ENCODE results near the gene BDH1.
"Not testable (repeated sequence)": the region's sequence is repeated elsewhere in the genome, so short reads cannot be mapped to it uniquely, and the experiment has no call there.

The BDH1 gene

DNA sequence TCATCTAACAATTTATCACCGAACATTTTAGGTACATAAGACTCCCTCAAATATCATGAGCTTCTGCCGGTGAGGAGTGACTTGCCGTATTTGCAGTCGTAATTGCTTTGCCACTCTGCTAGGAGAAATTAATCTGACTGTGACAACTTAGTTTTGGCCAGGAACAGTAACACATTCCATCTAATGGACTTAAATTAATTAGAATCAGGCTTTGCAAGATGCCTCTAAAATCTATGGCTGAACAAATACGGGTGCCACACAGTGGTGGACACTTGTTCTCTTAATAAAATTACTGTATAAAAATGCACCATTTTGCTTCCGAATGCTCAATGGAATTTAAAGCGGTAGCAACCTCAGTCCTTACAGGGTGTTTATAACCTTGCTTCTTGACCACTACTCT lies 27.6 kb upstream of the BDH1 start:
- no peak for DNase-seq (ENCODE audit: low read depth, low spot score)
- H3K4me3 ChIP-seq (ENCODE audit: low read length) = no peak overlapping the region

GRCh38 chr3:197580253-197580691 lies 24.5 kb upstream of the BDH1 start:
- DNase-seq (ENCODE audit: low read depth, low spot score) = no peak
- H3K4me3 ChIP-seq (ENCODE audit: low read length) = no peak overlapping the region

DNA sequence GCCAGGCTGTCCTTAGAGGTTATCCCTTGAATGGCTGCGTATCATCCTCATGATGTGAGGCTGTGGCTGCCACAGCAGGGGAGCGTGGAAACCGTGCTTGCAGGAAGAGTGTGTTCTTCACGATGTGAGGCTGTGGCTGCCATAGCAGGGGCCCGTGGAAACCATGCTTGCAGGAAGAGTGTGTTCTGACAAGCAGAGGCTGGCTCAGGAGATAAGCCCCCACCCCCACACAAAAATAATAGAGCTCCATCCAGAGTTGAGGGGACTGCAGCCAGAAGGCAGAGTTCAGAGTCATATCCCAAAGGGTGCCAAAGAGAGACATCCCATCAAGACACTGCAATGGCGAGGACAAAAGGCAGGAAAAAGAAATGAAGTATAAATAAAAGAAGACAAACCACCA lies 22.6 kb upstream of the BDH1 start:
- no peak overlapping the region for H3K4me3 ChIP-seq (ENCODE audit: low read length)
- DNase-seq (ENCODE audit: low read depth, low spot score) = no peak

DNA sequence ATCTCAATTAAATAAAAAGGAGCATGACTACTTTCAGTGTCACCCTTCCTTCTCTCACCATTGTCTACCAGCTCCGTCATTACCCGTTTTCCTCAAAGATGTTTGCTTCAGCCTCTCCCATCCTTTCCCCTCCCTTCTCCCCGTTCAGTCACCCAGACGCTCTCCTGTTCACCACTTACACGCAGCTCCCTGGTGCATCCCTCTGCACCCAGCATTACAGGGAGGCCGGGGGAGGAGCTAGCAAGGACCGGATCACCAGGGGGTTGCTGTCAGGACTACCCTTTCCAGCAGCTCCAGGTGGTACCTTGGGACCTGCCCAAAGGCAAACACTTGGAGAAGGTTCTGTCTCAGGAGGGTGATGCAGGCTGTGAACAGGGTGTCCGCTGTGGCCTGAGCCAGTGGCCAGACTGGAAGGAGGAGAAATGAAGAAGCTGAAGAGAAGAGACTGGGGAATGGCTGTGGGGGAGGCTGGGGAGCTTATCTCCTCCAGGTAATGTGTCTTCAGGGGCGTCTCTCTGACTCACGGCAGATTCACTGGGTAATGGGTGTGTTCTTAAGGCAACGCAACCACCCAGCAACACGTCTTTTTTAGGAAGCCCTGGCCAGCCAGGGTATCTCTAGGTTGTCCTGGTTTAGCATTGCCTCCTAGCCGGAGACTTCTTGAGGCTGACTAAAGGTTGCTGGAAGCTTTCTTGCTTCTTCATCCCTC lies 21.8 kb upstream of the BDH1 start:
- DNase-seq (ENCODE audit: low read depth, low spot score) = no peak
- H3K4me3 ChIP-seq (ENCODE audit: low read length) = no peak overlapping the region

- no peak for DNase-seq (ENCODE audit: low read depth, low spot score)
Observed at GRCh38 chr3:197576838-197577237, 21.1 kb upstream of the BDH1 start.

GRCh38 chr3:197575362-197575761 lies 19.6 kb upstream of the BDH1 start:
- no peak for DNase-seq (ENCODE audit: low read depth, low spot score)
- no peak overlapping the region for H3K4me3 ChIP-seq (ENCODE audit: low read length)

More at GRCh38 chr3:197576838-197577237, 21.1 kb upstream of the BDH1 start:
- no peak overlapping the region for H3K4me3 ChIP-seq (ENCODE audit: low read length)

GRCh38 chr3:197574396-197574991 lies 18.7 kb upstream of the BDH1 start:
- H3K4me3 ChIP-seq (ENCODE audit: low read length); DNase-seq (ENCODE audit: low read depth, low spot score): not testable (repeated sequence)

GRCh38 chr3:197573048-197573767 lies 17.4 kb upstream of the BDH1 start:
- H3K4me3 ChIP-seq (ENCODE audit: low read length) = no peak overlapping the region
- DNase-seq (ENCODE audit: low read depth, low spot score) = no peak

DNA sequence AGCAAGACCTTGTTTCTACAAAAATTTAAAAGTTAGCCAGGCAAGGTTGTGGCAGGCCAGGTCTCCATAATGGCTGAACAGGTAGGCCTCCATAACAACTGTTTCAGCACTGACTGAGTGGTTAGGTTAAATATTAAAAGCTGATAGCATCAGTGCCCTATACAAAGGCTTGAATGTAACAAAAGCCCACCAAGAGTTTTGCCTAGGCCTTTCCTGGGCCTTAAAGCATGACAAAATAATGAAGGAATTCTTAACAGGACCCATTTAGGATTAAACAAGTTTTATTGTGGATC lies 16.1 kb upstream of the BDH1 start:
- H3K4me3 ChIP-seq (ENCODE audit: low read length); DNase-seq (ENCODE audit: low read depth, low spot score): not testable (repeated sequence)

DNA sequence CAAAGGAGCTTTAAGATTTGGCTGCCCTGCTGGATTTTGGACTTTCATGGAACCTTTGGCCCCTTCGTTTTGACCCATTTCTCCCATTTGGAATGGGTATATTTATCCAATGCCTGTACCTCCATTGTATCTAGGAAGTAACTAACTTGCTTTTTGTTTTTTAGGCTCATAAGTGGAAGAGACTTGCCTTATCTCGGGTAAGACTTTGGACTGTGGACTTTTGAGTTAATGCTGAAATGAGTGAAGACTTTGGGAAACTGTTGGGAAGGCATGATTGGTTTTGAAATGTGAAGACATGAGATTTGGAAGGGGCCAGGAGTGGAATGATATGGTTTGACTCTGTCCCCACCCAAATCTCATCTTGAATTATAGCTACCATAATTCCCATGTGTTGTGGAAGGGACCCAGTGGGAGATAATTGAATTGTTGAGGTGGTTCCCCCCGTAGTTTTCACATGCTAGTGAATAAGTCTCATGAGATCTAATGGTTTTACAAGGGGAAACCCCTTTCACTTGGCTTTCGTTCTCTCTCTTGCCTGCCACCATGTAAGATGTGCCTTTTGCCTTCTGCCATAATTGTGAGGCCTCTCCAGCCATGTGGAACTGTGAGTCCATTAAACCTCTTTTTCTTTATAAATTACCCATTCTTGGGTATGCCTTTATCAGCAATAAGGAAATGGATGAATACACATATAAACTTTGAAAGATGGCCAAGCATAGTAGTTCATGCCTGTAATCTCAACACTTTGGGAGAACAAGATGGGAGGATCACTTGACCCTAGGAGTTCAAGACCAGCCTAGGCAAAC lies 15.5 kb upstream of the BDH1 start:
- not testable (repeated sequence) for H3K4me3 ChIP-seq (ENCODE audit: low read length); DNase-seq (ENCODE audit: low read depth, low spot score)

DNA sequence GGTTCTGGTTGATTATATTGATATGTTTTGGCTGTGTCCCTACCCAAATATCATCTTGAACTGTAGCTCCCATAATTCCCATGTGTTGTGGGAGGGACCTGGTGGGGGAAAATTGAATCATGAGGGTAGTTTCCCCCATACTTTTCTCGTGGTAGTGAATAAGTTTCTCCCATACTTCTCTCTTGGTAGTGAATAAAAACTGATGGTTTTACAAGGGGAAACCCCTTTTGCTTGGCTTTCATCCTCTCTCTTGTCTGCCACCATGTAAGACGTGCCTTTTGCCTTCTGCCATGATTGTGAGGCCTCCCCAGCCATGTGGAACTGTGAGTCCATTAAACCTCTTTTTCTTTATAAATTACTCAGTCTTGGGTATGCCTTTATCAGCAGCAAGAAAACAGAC lies 13.7 kb upstream of the BDH1 start:
- DNase-seq (ENCODE audit: low read depth, low spot score); H3K4me3 ChIP-seq (ENCODE audit: low read length): not testable (repeated sequence)

GRCh38 chr3:197567904-197568681 lies 12.3 kb upstream of the BDH1 start:
- no peak for DNase-seq (ENCODE audit: low read depth, low spot score)
- H3K4me3 ChIP-seq (ENCODE audit: low read length) = no peak overlapping the region

DNA sequence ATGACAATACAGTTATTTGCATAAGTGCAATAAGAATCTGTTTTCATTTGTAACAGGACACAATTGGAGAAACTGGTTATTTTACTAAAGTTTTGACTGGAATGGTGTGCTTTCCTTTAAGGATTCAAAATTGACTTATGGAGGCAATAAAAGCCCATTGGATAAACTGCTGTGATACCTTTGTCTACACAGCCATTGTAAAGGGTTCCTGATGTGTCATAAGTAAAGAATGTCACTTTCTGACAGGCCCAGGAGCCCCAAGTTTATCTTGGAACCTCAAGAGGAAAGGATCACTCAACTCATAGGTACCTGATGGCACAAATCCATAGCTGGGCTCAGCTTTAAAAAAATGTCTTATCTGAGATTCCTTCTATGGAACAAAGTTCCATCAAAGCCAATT lies 10.4 kb upstream of the BDH1 start:
- H3K4me3 ChIP-seq (ENCODE audit: low read length); DNase-seq (ENCODE audit: low read depth, low spot score): not testable (repeated sequence)

DNA sequence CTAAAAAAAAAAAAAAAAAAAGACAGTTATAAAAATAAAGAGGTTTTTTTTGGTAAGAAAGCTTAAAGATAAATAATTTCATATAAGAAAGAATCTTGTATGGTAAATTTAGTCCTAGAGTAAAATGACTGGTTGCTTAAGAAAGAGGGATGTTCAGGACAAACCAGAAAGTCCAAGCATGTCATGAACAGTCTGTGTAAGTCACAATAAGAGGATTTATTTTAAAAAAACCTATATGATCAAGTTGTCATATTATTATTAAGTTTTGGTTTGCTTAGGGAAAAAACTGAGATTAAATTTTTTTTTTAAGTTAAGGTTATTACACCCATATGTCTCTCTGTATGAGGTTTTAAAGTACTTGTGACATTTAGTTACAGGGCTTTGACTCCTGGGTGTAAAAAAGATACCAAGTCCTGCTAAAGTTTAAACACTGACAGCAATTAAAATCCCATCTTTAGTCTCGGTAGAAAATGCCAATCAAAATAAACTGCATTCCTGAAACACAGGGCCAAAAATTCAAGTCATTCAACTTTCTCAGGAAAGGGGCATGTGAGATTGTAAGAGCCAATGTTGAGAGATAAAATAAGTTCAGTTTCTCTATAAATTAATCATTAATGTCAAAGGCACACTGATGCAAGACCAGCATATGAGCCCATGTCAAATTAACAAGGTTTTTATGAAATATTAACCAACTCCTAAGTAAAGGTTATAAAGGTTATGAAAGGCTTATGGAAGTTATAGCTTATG lies 8.5 kb upstream of the BDH1 start:
- peak; percentile 17 for DNase-seq (ENCODE audit: low read depth, low spot score)
- H3K4me3 ChIP-seq (ENCODE audit: low read length) = no peak overlapping the region

DNA sequence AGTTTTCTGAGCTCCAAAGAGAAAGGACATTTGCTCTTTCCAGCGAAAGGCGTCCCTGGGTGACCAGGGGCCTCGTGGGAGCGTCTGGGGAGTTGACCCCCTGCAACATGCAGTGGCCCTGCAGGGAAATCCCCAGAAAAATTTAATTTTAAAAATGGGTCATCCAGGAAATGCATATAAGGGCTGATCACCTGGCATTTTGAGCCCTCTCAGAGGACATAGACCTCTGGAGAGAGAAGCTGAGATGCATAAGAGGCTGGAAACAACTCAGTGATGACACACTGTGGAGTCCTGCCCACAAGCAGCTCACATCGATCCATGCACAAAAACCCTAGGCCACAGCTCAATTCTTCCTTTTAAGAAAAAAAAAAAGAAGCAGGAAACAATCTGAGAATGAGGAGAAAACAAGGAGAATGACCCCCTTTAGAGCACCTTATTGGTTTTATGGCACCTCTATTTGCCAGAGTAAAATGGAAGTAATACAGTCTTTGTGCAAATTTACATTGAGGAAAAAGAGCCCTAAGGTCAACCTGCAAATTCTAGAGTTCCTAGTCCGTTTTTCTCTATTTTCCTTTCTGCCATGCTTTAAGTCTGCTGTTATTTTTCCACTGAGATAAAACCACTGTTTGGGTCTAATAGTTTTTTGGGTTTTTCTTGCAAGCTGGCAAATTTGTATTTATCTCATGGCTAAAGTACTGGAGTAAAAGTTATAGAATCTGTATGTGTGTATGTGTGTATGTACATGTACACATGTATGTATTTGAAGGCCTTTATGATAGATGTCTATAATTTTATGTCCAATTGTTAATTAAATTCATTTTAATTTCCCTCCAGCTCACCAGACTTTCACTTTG lies 6.9 kb upstream of the BDH1 start:
- H3K4me3 ChIP-seq (ENCODE audit: low read length) = no peak overlapping the region
- no peak for DNase-seq (ENCODE audit: low read depth, low spot score)

DNA sequence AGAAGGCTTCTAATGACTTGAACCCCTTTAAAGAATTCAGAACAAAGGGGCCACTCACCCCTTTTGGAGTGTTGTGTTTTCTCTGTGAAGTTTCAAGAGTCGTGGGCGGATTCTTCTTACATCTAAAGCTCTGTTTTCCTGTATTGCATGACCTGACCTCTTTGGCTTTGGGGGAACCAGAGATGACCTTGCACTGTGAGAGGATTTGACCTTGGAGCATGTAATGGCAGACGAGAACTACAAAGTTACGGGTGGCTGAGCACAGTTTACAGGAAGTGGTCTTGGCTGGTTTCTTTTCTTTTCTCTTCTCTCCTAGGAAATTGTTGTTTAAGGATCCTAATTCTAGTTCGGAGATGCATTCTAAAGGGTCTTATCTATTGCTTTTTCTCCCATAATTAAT lies 6.2 kb upstream of the BDH1 start:
- DNase-seq (ENCODE audit: low read depth, low spot score) = no peak
- H3K4me3 ChIP-seq (ENCODE audit: low read length) = no peak overlapping the region

GRCh38 chr3:197559651-197560050 lies 3.9 kb upstream of the BDH1 start:
- H3K4me3 ChIP-seq (ENCODE audit: low read length) = no peak overlapping the region
- DNase-seq (ENCODE audit: low read depth, low spot score) = no peak

Measured in Jurkat, Clone E6-1 (cell line).